CD8-positive, alpha-beta memory T cell (primary cell): ENCODE results near the gene DPF3. TPM values are rescaled to one million over a fixed set of nuclear protein-coding genes. Genes with fewer than 3 reads are reported as not detected.

Experiments used
- CTCF ChIA-PET: fragments of 350-600 bp; sonication (Branson Sonifier 250); formaldehyde crosslinking; loops from one replicate; lab custom pipeline; 2021; ENCODE audit warnings: antibody characterized with exemption; lab: Charles Lee
- POLR2A ChIA-PET: fragments of 350-600 bp; sonication (Branson Sonifier 250); formaldehyde crosslinking; loops from one replicate; lab custom pipeline; 2021; ENCODE audit warnings: antibody characterized with exemption; lab: Charles Lee
- DNase-seq, 5 donors: peaks; one replicate each; pipeline versions ENCODE4 v3.0.0 to v3.0.0-alpha.2; 2020 to 2022; ENCODE audit warnings: mixed read lengths in 1 of 5
- H3K27ac ChIP-seq: one replicate; pipeline ENCODE4 v1.7.0; 2013; ENCODE audit warnings: low read depth, mild to moderate bottlenecking, low read length, moderate library complexity
- H3K27me3 ChIP-seq: 2 replicates; pipeline ENCODE4 v1.7.0; 2013; ENCODE audit warnings: low read length, mild to moderate bottlenecking; ENCODE audit not compliant: insufficient read depth, poor library complexity, severe bottlenecking
- H3K36me3 ChIP-seq: 2 replicates; pipeline ENCODE4 v1.7.0; 2013; ENCODE audit warnings: mild to moderate bottlenecking, low read length, moderate library complexity; ENCODE audit not compliant: insufficient read depth
- H3K4me1 ChIP-seq: 2 replicates; pipeline ENCODE4 v1.7.0; 2013; ENCODE audit warnings: mild to moderate bottlenecking, low read length, moderate library complexity; ENCODE audit not compliant: insufficient read depth
- H3K4me3 ChIP-seq: 2 replicates; pipeline ENCODE4 v1.7.0; 2013; ENCODE audit warnings: mild to moderate bottlenecking, low read length
- H3K9me3 ChIP-seq: 2 replicates; pipeline ENCODE4 v1.7.0; 2013; ENCODE audit warnings: mild to moderate bottlenecking, low read length
- H3K27ac Mint-ChIP-seq, 8 donors: one replicate each; pipeline ENCODE4 v1.8.0; 2020 to 2021; ENCODE audit warnings: mixed read lengths in 8 of 8, mild to moderate bottlenecking in 6 of 8, inconsistent platforms in 3 of 8, moderate library complexity in 3 of 8
- H3K27me3 Mint-ChIP-seq, 2 donors: one replicate each; pipeline ENCODE4 v1.8.0; 2020 to 2021; ENCODE audit warnings: mixed read lengths in 2 of 2, mild to moderate bottlenecking in 1 of 2, moderate library complexity in 1 of 2
- H3K36me3 Mint-ChIP-seq, 3 donors: one replicate each; pipeline ENCODE4 v1.8.0; 2020 to 2021; ENCODE audit warnings: mixed read lengths in 3 of 3, inconsistent platforms in 1 of 3, mild to moderate bottlenecking in 1 of 3
- H3K4me1 Mint-ChIP-seq, 3 donors: one replicate each; pipeline ENCODE4 v1.8.0; 2020 to 2021; ENCODE audit warnings: mixed read lengths in 3 of 3, inconsistent platforms in 1 of 3, mild to moderate bottlenecking in 1 of 3
- H3K4me3 Mint-ChIP-seq, 7 donors: one replicate each; pipeline ENCODE4 v1.8.0; 2020 to 2021; ENCODE audit warnings: mixed read lengths in 7 of 7, mild to moderate bottlenecking in 6 of 7, moderate library complexity in 4 of 7, inconsistent platforms in 2 of 7
- H3K9me3 Mint-ChIP-seq, 5 donors: one replicate each; pipeline ENCODE4 v1.8.0; 2020 to 2022; ENCODE audit warnings: mixed read lengths in 5 of 5, mild to moderate bottlenecking in 3 of 5, moderate library complexity in 2 of 5, inconsistent platforms in 1 of 5
- polyA plus RNA-seq: library from polyadenylated mRNA; unstranded; fragments of 300-500 nt; fragmentation: Illumina TruSeq; gene quantifications from one replicate; pipeline ENCODE4 v1.2.3, GENCODE V29; 2021
- total RNA-seq, 2 experiments: library from RNA; stranded (reverse); gene quantifications; one replicate each; pipeline ENCODE4 v1.2.3, GENCODE V29; 2021

DPF3 gene
- total and polyA plus RNA-seq, 3 experiments from 2014 or later: 0.50 to 1.3 (median 0.62) TPM

DNA sequence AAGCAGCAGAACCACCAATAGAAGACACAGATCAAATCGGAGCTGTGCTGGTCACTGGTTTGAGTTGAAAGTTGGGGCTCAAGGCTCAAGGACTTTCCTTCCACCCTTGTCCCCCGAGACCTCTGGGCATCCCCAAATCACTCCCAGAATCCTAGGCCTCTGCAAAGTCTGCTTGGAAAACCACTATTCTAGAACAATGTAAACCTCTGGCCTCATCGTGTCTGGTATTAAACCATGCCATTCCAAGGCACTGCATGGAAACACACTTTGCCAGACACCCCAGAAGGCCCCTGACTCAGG is 288.0 kb downstream of the DPF3 start:
- no peaks in the 10 kb centered on the region for H3K36me3 ChIP-seq
- no peaks in the 10 kb centered on the region for H3K27me3 ChIP-seq
- Mint-ChIP-seq H3K4me1 (peaks cover 0 to 3% (median 0%) of the 10 kb centered on the region in 3 donors), H3K4me3 (no peak overlapping the region), H3K27me3 (peaks cover 0 to 17% of the 10 kb centered on the region in 2 donors), H3K9me3 (no peaks in the 10 kb centered on the region), H3K36me3 (no peaks in the 10 kb centered on the region), H3K27ac (no peak overlapping the region)
- ChIA-PET POLR2A (no interaction called here), CTCF (no interaction called here)
- H3K4me3 ChIP-seq: no peak overlapping the region
- H3K9me3 ChIP-seq: no peaks in the 10 kb centered on the region
- DNase-seq: no peak
- H3K4me1 ChIP-seq: no peaks in the 10 kb centered on the region
- no peak overlapping the region for H3K27ac ChIP-seq

DNA sequence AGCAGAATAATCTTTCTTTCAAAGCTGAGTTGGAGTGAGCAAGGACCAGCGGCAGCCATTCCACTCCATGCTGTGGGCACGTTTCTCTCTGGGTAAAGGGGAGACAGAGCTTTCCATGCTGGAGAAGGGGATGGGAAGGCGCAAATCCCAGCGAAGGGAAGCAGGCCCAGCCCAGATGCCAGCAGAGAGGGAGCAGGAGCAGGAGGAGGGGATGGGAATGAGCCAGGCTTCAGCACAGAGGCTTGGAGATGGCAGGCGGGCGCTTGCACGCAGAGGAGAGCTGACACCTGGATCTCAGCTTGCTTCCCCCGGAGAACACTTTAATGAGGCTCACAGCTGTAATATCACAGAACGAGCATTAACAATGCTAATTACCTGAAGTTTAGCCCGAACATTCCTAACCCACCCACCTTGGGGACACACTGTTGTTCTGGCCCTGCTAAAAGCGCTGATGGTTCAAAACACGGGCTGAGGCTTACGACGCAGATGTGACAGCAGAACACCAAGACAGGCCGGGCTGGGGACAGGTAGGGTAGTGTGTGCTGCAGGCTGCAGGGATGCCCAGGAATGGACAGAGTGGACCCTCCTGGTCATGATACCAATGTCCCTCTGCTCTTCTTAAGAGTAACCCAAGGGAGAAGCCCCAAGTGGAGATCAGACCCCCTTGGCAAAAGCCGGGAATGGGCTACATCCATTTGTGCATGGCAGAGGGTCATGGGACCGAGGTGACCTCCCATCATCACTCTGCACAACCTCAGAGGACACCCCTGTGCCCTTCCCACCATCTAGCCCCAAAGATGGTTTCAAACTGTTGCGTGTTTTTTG is 288.6 kb downstream of the DPF3 start:
- Mint-ChIP-seq H3K27ac (no peak overlapping the region), H3K4me3 (no peak overlapping the region)
- POLR2A ChIA-PET: no interaction called here

DNA sequence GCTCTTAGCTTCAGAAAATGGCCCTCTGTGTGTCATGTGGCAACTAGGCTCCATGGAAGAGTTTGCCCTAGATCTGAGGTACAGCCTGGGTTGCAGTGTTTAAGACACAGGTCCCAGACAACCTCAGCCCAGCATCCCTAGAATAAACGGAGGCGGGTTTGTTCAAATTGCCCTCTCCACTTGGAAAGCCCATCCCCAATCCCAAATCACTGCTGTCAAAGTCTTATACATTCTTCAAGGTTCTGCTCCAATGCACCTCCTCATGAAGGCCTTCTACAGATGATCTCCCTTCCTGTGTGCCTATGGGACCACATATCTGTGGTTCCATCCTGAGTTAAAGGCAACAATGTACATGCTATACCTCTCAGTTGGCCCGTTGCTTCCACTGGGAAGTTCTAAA is 289.8 kb downstream of the DPF3 start:
- Mint-ChIP-seq H3K4me3 (no peak overlapping the region), H3K27me3 (peaks cover 4 to 23% of the 10 kb centered on the region in 2 donors), H3K4me1 (no peaks in the 10 kb centered on the region), H3K9me3 (no peaks in the 10 kb centered on the region), H3K36me3 (no peaks in the 10 kb centered on the region), H3K27ac (no peak overlapping the region)
- ChIA-PET POLR2A (no interaction called here), CTCF (no interaction called here)
- Histone ChIP-seq H3K4me1 (no peaks in the 10 kb centered on the region), H3K27ac (no peak overlapping the region), H3K27me3 (peaks cover 4% of the 10 kb centered on the region), H3K9me3 (no peaks in the 10 kb centered on the region), H3K4me3 (no peak overlapping the region), H3K36me3 (no peaks in the 10 kb centered on the region)
- no peak for DNase-seq

More for the DNA sequence above, 288.6 kb downstream of the DPF3 start:
- peaks cover 0 to 3% (median 0%) of the 10 kb centered on the region in 3 donors for H3K4me1 Mint-ChIP-seq
- Histone ChIP-seq H3K4me1 (no peaks in the 10 kb centered on the region), H3K4me3 (no peak overlapping the region), H3K36me3 (no peaks in the 10 kb centered on the region), H3K9me3 (no peaks in the 10 kb centered on the region), H3K27me3 (peaks cover 3% of the 10 kb centered on the region), H3K27ac (no peak overlapping the region)
- DNase-seq: no peak
- CTCF ChIA-PET: interaction anchor here (0.7 kb wide), 1 partner anchor 88 kb away, joined by 4 read pairs; no protein-coding TSS in a partner anchor
- no peaks in the 10 kb centered on the region for H3K36me3 Mint-ChIP-seq
- peaks cover 2 to 21% of the 10 kb centered on the region in 2 donors for H3K27me3 Mint-ChIP-seq
- no peaks in the 10 kb centered on the region for H3K9me3 Mint-ChIP-seq

DNA sequence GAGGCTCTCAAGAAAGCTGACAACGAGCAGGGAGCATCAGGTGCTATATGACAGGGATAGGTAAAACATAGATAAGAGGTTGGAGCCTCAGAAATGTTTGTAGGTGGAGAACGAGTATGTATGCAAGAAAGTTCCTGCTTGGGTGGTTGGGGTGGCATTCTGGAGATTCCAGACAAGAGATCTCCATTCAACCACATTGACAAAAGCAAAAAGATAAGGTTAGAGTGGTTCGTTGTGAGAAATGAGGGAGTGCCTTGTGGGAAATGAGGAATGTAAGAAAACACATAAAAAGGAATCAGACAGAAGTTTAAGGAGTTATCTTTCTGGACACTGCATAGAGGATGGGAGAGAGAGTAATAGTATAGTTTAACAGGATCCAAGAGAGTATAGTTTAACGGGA is 290.3 kb downstream of the DPF3 start:
- Histone ChIP-seq H3K36me3 (no peaks in the 10 kb centered on the region), H3K27me3 (peaks cover 4% of the 10 kb centered on the region), H3K9me3 (no peaks in the 10 kb centered on the region), H3K27ac (no peak overlapping the region), H3K4me1 (no peaks in the 10 kb centered on the region), H3K4me3 (no peak overlapping the region)
- peaks cover 5 to 25% of the 10 kb centered on the region in 2 donors for H3K27me3 Mint-ChIP-seq
- DNase-seq: no peak
- no peak overlapping the region for H3K4me3 Mint-ChIP-seq
- no peaks in the 10 kb centered on the region for H3K9me3 Mint-ChIP-seq
- H3K4me1 Mint-ChIP-seq: no peaks in the 10 kb centered on the region
- no peaks in the 10 kb centered on the region for H3K36me3 Mint-ChIP-seq
- no peak overlapping the region for H3K27ac Mint-ChIP-seq
- ChIA-PET POLR2A (no interaction called here), CTCF (no interaction called here)

DNA sequence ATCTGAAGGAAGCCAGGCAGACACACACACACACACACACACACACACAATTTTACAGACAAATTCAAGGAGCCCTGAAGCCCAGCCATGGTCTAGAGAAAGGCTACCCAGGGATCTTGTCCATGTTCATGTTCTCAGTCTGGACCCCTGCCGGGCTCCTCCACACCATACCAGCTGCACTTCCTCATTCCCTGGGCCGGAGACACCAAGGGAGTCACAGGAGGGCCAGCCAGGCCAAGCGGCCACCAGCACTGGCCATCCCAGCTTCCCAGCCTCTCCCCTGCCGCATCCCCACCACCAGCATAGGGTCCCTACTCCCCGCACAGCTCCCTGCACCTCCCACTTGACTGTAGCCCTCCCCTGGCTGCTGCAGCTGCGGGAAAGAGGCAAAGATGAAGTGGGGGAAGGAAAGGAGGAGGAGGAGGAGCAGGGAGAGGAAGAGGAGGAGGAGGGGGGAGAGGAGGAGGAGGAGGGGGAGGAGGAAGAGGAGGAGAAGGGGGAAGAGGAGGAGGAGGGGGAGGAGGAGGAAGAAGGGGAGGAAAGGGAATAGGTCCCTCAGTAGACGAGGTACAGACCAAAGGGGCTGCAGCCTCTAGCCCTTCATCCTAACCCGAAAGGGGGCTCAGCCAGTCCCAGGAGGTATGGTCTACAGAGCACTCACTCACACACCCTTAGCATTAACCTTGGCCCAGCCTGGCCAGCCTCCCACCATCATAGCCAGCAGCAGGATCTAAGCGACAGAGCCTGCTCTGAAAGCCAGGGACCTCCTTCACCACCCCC is 293.2 kb downstream of the DPF3 start:
- Mint-ChIP-seq H3K27ac (no peak overlapping the region), H3K36me3 (no peaks in the 10 kb centered on the region), H3K4me3 (no peak overlapping the region), H3K9me3 (no peaks in the 10 kb centered on the region), H3K27me3 (peaks cover 17 to 37% of the 10 kb centered on the region in 2 donors), H3K4me1 (peaks cover 7 to 11% (median 9%) of the 10 kb centered on the region in 3 donors)
- Histone ChIP-seq H3K4me3 (no peak overlapping the region), H3K4me1 (no peaks in the 10 kb centered on the region), H3K27me3 (peaks cover 8% of the 10 kb centered on the region), H3K36me3 (no peaks in the 10 kb centered on the region), H3K9me3 (no peaks in the 10 kb centered on the region), H3K27ac (no peak overlapping the region)
- DNase-seq: no peak
- POLR2A ChIA-PET: no interaction called here
- CTCF ChIA-PET: no interaction called here

DNA sequence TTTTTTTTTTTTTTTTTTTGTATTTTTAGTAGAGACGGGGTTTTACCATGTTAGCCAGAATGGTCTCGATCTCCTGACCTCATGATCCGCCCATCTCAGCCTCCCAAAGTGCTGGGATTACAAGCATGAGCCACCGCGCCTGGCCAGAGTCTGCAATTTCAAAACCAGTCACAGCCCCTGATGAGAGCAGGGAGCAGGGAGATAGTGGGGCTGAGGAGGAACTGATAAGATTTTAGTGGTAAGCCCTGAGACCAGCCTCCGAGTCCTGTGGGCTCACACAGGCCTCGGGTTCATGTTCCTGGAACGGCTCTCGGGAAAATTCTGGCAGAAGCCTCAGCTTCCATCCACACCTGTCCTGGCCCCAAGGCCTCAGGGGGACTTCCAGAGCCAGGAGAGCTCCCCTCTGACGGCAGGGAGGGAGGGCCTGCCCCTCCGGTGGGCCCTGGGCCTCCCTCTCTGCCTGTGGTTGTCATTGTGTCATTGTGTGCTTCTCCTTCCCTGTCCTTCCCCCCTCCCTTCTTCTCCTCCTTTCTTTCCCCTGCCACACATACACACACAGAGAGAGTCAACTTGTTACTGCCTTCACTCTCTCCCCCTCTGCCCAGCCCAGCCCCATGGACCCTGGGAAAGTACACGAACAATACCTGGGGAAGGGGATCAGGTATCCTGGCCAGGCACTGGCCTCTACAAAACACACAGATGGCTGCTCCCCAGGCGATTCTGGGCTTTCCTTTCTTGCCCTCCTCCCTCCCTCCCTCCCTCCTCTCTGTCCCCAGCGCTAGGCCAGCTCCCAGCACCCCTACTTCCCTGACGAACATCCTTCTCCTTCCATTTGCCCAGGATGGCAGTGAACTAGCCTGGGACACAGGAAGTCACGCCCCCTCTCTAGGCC is 294.1 kb downstream of the DPF3 start:
- H3K4me1 ChIP-seq: peaks cover 6% of the 10 kb centered on the region
- Mint-ChIP-seq H3K4me3 (no peak overlapping the region), H3K27ac (no peak overlapping the region), H3K36me3 (no peaks in the 10 kb centered on the region), H3K4me1 (peaks cover 16 to 20% (median 17%) of the 10 kb centered on the region in 3 donors), H3K9me3 (no peaks in the 10 kb centered on the region), H3K27me3 (peaks cover 17 to 41% of the 10 kb centered on the region in 2 donors)
- no peak overlapping the region for H3K27ac ChIP-seq
- POLR2A ChIA-PET: no interaction called here
- H3K9me3 ChIP-seq: no peaks in the 10 kb centered on the region
- H3K27me3 ChIP-seq: peaks cover 8% of the 10 kb centered on the region
- CTCF ChIA-PET: no interaction called here
- no peaks in the 10 kb centered on the region for H3K36me3 ChIP-seq
- H3K4me3 ChIP-seq: no peak overlapping the region
- DNase-seq: no peak

DNA sequence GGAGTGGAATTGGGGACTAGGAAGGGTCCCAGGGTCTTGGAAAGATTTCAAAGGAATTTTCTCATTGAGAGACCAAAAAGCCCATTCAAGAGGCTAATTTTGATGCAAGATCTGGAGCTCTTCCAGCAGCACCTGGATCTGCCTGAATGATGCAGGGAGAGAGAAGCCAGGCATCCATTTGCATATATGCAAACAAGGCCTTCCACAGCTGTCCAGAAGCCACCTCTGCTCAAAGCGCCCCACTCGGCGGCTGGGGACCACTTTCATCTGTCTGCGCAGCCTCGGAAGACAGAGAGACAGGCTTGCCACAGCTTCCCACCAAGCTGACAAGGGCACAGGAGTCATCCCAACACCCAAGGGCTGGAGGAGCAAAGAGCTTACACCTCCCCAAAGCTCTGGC is 295.6 kb downstream of the DPF3 start:
- no peak for DNase-seq
- peaks cover 20% of the 10 kb centered on the region for H3K4me1 ChIP-seq
- H3K4me3 ChIP-seq: no peak overlapping the region
- no peak overlapping the region for H3K27ac ChIP-seq
- Mint-ChIP-seq H3K27me3 (peaks cover 17 to 37% of the 10 kb centered on the region in 2 donors), H3K36me3 (no peaks in the 10 kb centered on the region), H3K27ac (no peak overlapping the region), H3K4me1 (peaks cover 31 to 35% (median 31%) of the 10 kb centered on the region in 3 donors), H3K9me3 (no peaks in the 10 kb centered on the region), H3K4me3 (no peak overlapping the region)
- peaks cover 8% of the 10 kb centered on the region for H3K27me3 ChIP-seq
- no peaks in the 10 kb centered on the region for H3K36me3 ChIP-seq
- H3K9me3 ChIP-seq: no peaks in the 10 kb centered on the region
- CTCF ChIA-PET: interaction anchor here (1.3 kb wide), 1 partner anchor 44 kb away, joined by 3 read pairs; no protein-coding TSS in a partner anchor
- POLR2A ChIA-PET: no interaction called here
